ENCODE measurements around the gene HILPDA.
A peak's percentile ranks its signal among the peaks of the same experiment; 100 is the strongest.
"Not testable (repeated sequence)": the region's sequence is repeated elsewhere in the genome, so short reads cannot be mapped to it uniquely, and the experiment has no call there.

The HILPDA gene

GRCh38 chr7:128434413-128435326 is 21.0 kb upstream of the HILPDA start:
- DNase-seq = no peak

GRCh38 chr7:128435327-128435686 is 20.4 kb upstream of the HILPDA start:
- DNase-seq = no peak

- DNase-seq = no peak
These were observed 18.0 kb upstream of the HILPDA start for GRCh38 chr7:128437426-128438332.

DNA sequence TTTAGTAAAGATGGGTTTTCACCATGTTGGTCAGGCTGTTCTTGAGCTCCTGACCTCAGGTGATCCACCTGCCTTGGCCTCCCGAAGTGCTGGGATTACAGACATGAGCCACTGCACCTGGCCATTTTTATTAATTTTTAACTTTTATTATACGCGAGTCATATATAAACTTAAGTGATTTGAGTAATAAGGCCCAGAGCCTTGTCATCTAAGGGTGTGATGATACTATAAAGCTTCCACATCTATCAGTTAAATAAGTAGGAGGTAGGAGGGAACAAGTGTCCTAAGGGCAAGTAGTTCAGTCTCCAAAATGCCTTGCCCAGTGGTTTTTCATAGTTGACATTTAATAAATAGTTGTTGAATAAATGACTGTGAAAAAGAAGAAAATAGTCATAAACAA is 13.3 kb upstream of the HILPDA start:
- no peak for DNase-seq

- no peak for DNase-seq
These were observed 11.7 kb upstream of the HILPDA start for GRCh38 chr7:128443831-128444600.

- no peak for DNase-seq
These were observed 9.4 kb upstream of the HILPDA start for GRCh38 chr7:128446306-128446705.

DNA sequence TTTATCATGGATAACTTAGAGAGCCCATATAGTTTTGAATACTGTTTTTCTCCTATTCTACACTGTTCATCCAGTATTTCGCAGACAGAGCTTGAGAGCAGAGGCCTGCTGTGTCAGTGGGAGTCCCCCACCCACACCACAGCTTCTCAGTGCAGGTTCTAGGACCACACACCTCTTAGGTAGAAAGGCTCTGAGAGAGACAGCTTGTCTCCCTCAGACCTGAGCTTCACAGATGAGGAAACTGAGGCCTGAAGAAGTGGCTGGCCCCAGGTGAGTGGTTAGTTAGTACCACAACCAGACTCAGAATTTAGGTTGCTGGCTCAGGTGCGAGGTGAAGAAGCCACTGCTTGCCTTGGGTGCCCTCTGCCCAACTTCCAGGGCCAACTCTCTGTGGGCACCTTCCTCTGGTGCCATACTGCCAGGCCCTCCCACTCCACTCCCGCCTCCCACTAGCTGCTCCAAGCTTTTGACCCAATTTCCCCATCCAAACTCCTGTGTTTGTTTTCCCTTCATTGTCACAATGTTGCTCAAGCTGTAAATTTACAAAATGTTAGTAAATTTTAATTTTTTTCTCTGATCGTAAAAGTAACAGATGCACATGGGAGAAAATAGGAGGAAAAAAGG is 7.6 kb upstream of the HILPDA start:
- no peak for DNase-seq

GRCh38 chr7:128448751-128449302 is 6.9 kb upstream of the HILPDA start:
- no peak for DNase-seq

- DNase-seq = no peak
These were observed 5.3 kb upstream of the HILPDA start for GRCh38 chr7:128450409-128450808.

DNA sequence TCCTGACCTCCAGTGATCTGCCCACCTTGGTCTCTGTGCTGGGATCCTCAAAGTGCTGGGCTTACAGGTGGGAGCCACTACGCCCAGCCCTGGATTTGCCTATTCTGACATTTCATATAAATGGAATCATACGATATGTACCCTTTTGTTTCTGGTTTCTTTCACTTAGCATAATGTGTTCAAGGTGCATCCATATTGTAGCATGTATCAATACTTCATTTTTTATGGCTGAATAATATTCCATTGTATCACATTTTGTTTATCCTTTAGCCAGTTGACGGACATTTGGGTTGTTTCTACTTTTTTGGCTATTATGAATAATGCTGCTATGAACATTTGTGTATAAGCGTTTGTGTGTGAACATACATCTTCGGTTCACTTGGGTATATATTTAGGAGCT is 4.8 kb upstream of the HILPDA start:
- no peak for DNase-seq

- no peak for DNase-seq
These were observed 3.1 kb upstream of the HILPDA start for GRCh38 chr7:128452552-128452951.

- no peak for DNase-seq
These were observed 1.6 kb upstream of the HILPDA start for GRCh38 chr7:128453836-128454804.

DNA sequence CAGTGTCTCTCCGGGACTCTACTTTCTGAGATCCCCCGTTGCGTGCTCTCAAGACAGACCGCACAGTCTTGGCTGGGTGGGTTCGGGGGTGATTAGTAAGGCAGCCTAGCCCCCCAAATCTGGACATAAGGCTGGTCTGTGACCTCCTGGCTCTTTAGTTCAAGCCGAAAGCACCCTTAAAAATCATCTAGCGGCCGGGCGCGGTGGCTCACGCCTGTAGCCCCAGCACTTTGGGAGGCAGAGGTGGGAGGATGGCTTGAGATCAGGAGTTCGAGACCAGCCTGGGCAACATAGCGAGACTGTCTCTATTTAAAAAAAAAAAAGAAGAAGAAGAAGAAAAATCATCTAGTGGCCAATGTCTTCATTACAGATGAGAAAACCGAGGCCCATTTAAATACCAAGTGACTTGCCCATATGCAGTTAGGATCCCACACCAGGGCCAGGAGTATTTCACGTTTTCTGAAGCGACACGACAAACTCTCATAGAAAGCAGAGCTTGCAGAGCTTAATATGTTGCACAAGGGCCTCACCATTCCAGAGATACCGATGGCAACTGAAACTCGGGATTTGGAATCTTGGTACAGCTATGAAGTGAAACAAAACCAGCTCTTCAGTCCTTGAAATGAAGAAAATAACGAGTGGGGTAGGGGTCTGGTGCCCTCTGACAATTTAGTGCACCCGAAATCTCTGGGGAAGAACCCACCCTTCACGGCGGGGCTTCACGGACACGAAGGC is 703 bp upstream of the HILPDA start:
- DNase-seq = no peak

DNA sequence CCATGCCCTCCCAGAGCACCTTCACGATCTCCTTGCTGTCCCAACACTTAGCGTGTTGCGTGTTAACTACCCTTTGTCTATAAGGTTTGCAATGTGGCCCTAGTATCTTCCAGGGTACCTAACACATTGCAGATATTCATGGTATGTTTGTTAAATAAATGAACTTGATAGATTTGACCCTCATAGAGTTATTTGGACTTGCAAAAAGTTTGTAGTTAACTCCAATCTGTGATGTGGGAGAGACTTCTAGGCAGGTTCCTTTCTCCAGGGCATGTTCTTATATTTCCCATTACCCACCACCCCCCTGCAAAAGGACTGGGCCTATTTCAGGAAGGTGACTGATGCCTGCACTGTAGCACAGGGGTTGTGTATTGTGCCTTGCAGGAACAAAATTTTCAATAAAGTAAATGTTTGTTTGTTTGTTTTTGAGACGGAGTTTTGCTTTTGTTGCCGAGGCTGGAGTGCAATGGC is 612 bp downstream of the HILPDA start:
- DNase-seq = no peak

- not testable (repeated sequence) for DNase-seq
These were observed 1.7 kb downstream of the HILPDA start for GRCh38 chr7:128457385-128457784.

GRCh38 chr7:128458956-128459355 is 3.3 kb downstream of the HILPDA start:
- DNase-seq = no peak

DNA sequence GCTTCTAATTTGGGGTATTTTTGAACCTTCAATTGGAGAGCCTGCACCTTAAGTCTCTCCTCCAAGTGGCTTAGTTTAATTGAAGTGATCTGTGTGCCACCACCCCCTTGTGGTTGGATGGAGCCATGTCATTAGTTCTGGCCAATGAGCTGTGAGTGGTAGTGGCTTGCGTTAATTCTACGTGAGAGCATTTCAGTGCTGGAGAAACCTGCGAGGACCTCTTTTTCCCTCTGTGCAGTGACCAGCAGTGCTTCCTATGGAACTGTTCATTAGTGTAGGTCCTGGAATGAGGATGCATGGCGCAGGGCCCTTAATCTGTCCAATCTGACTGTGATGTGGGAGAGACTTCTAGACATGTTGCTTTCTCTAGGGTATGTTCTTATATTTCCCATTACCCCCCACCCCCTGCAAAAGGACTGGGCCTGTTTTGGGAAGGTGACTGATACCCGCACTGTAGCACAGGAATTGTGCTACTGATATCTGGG is 3.8 kb downstream of the HILPDA start:
- peak; percentile 64 for DNase-seq

DNA sequence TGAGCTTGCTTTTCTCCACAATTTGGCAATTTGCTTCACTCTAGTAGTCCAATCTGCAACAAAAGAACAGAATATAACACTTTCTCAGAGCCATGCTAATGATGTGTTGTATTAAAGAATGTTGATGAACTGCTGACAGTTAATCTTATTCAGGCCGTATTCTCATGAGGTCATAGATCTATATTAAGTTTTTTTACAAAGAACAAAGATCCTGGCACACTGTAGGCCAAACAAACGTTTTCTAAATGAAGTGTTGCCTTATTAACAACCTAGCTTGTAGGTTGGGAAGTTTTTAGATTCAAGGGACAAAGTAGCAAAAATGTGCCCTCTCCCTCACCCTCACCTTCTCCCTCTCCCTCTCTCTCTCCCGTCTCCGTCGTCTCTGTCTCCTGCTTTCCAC is 6.8 kb downstream of the HILPDA start:
- DNase-seq = no peak

DNA sequence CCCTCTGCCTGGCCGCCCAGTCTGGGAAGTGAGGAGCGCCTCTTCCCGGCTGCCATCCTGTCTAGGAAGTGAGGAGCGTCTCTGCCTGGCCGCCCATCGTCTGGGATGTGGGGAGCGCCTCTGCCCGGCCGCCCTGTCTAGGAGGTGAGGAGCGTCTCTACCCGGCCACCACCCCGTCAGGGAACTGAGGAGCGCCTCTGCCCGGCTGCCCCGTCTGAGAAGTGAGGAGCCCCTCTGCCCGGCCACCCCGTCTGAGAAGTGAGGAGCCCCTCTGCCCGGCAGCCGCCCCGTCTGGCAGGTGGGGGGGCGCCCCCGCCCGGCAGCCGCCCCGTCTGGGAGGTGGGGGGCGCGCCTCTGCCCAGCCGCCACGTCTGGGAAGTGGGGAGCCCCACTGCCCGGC is 7.7 kb downstream of the HILPDA start:
- DNase-seq = not testable (repeated sequence)

- DNase-seq = not testable (repeated sequence)
These were observed 8.3 kb downstream of the HILPDA start for GRCh38 chr7:128463933-128464332.
